Ovary (tissue), 3 donors: ENCODE results near the gene S100A13.

Experiments used
- POLR2A ChIP-seq: fragments of 450-650 bp; IDR thresholded peaks from one replicate; pipeline ENCODE4 v1.6.1; 2017; ENCODE audit warnings: antibody characterized with exemption, mild to moderate bottlenecking, moderate library complexity
- TF ChIP-seq, protein P1 (sequence below), 3 donors: fragments of 450-650 bp in 2 of 3; fragments of 200-600 bp in 1 of 3; IDR thresholded peaks; one replicate each; pipeline versions ENCODE4 v1.5.1 to v1.8.0; 2016 to 2022; ENCODE audit warnings: antibody characterized with exemption in 3 of 3, mild to moderate bottlenecking in 1 of 3
- donor health status: DM: no; HTN: no; CAD: no.

DNA sequence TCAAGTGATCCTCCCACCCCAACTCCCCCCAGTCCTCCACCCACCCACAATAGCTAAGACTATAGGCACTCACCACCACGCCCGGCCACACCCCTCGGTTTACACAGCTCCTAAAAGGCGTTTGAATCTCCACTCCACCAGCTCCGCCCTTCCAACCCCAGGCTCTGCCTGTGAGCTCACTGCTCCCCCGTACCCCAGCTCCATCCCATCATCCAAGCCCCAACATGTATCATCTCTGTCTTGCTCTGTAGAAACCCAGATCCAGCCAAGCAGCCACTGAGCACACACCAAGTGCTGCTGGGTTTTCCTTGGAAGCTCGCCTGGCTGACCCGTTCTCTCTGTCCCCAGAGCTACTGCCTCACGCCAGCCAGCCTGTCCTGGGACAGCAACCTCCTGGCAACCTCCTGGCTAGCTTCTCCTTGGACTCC is 49.7 kb downstream of the S100A13 start:
- TF ChIP-seq, protein P1, sequence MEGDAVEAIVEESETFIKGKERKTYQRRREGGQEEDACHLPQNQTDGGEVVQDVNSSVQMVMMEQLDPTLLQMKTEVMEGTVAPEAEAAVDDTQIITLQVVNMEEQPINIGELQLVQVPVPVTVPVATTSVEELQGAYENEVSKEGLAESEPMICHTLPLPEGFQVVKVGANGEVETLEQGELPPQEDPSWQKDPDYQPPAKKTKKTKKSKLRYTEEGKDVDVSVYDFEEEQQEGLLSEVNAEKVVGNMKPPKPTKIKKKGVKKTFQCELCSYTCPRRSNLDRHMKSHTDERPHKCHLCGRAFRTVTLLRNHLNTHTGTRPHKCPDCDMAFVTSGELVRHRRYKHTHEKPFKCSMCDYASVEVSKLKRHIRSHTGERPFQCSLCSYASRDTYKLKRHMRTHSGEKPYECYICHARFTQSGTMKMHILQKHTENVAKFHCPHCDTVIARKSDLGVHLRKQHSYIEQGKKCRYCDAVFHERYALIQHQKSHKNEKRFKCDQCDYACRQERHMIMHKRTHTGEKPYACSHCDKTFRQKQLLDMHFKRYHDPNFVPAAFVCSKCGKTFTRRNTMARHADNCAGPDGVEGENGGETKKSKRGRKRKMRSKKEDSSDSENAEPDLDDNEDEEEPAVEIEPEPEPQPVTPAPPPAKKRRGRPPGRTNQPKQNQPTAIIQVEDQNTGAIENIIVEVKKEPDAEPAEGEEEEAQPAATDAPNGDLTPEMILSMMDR (IDR thresholded peaks at IDR 0.05), result no peak
- no peak for TF ChIP-seq POLR2A
